Gastrocnemius medialis (tissue), 4 donors: ENCODE measurements around the gene SEPTIN10. TPM values are rescaled to one million over a fixed set of nuclear protein-coding genes. Genes with fewer than 3 reads are reported as not detected.

Experiments
- ATAC-seq, 2 donors: fragments of 150-250 bp; one replicate each; pipeline ENCODE4 v1.9.1; 2016
- DNase-seq, 2 donors: peaks; one replicate each; pipeline ENCODE4 v3.0.0-alpha.2; 2019
- H3K27ac ChIP-seq, 4 donors: fragments of 200-600 bp; sonication (generic); 1 replicate in 1 of 4; 2 replicates in 3 of 4; pipeline ENCODE4 v1.5.1; 2016 to 2018; ENCODE audit warnings: mild to moderate bottlenecking in 2 of 4, moderate library complexity in 1 of 4
- H3K27me3 ChIP-seq, 3 donors: fragments of 200-600 bp; sonication (generic) in 2 of 3; 1 replicate in 1 of 3; 2 replicates in 2 of 3; pipeline versions ENCODE4 v1.5.1 to v1.6.0; 2016 to 2019; ENCODE audit warnings: mild to moderate bottlenecking in 1 of 3, moderate library complexity in 1 of 3
- H3K36me3 ChIP-seq, 2 donors: fragments of 200-600 bp; sonication (generic) in 1 of 2; one replicate each; pipeline ENCODE4 v1.5.1; 2017 to 2018
- H3K4me1 ChIP-seq, 2 donors: fragments of 200-600 bp; sonication (generic) in 1 of 2; one replicate each; pipeline ENCODE4 v1.5.1; 2016 to 2017; ENCODE audit warnings: mild to moderate bottlenecking in 2 of 2
- H3K4me3 ChIP-seq, 4 donors: fragments of 200-600 bp; sonication (generic) in 3 of 4; 1 replicate in 1 of 4; 2 replicates in 3 of 4; pipeline ENCODE4 v1.5.1; 2016 to 2019; ENCODE audit warnings: mild to moderate bottlenecking in 2 of 4
- H3K9me3 ChIP-seq, 3 donors: fragments of 200-600 bp; sonication (generic) in 2 of 3; 1 replicate in 1 of 3; 2 replicates in 2 of 3; pipeline ENCODE4 v1.5.1; 2016 to 2019
- CTCF ChIP-seq, 5 experiments: fragments of 450-650 bp in 3 of 5; fragments of 200-600 bp in 2 of 5; sonication (generic) in 2 of 5; IDR thresholded peaks in 4 of 5; conservative IDR thresholded peaks in 1 of 5; 1 replicate in 4 of 5; 2 replicates in 1 of 5; pipeline ENCODE4 v1.5.1; 2016 to 2019; ENCODE audit warnings: antibody characterized with exemption in 5 of 5, mild to moderate bottlenecking in 3 of 5, moderate library complexity in 3 of 5
- POLR2A ChIP-seq, 2 donors: fragments of 450-650 bp; IDR thresholded peaks; one replicate each; pipeline ENCODE4 v1.6.1; 2017; ENCODE audit warnings: antibody characterized with exemption in 2 of 2, mild to moderate bottlenecking in 2 of 2, moderate library complexity in 2 of 2
- in situ Hi-C, 4 donors: fragments of 200-750 bp; cut with MboI; loops; one replicate each; pipeline versions ENCODE4 v1.15.0 to v1.8.0; 2017; ENCODE audit warnings: low sequenced_read_pairs in 4 of 4
- intact Hi-C: fragments of 100-400 bp; cut with DNase I; formaldehyde crosslinking; loops from one replicate; pipeline ENCODE4 v1.15.1; 2023; ENCODE audit warnings: low total_unique reads
- total RNA-seq, 4 donors: library from RNA; depleted of rRNA; stranded (reverse); fragments of >200 nt; gene quantifications; one replicate each; pipeline versions ENCODE4 v1.1.0 to v1.2.3, GENCODE V29; 2016

The SEPTIN10 gene
- total RNA-seq, 4 donors from 2014 or later, result 22.3 to 39.4 (median 29.6) TPM

DNA sequence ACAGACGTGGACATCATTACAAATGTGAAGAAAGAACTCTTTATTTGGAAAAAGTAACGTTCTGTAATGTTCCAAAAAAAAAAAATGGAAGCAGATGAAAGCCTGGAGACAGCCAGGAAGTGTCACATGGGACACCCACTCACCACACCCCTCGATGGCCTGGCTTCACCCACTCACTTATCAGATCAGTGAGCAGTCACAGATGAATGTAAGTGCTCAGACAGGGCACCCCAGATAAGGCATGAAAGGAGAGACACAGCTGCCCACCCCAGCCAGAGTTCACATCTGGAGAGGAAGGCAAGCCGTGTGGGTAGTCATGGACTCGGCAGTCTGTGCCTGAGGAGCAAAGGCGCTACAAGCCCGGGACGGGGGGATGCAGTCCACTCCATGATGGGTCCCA is 105.2 kb downstream of the SEPTIN10 start:
- Histone ChIP-seq H3K4me3 (no peak overlapping the region), H3K4me1 (peaks cover 6 to 15% of the 10 kb centered on the region in 2 donors), H3K36me3 (no peaks in the 10 kb centered on the region), H3K9me3 (no peaks in the 10 kb centered on the region), H3K27ac (peak overlapping the region in 1 of 4 donors; percentile 30), H3K27me3 (no peaks in the 10 kb centered on the region)
- in situ Hi-C loops, result loop anchor here (5.0 to 25.0 kb wide), 3 partner anchors 221 to 384 kb away; partner anchors contain the start of gene SH3RF3 (in 4 of the 4)
- no peak for DNase-seq
- intact Hi-C loops, result loop anchor here (5.0 kb wide), 1 partner anchor 126 kb away; no protein-coding TSS in a partner anchor
- no peak for TF ChIP-seq POLR2A (IDR thresholded peaks at IDR 0.05)
- TF ChIP-seq CTCF (IDR thresholded peaks at IDR 0.05 in 4 of 5, conservative IDR thresholded peaks at IDR 0.05 in 1 of 5), result no peak
- ATAC-seq, result no peak

DNA sequence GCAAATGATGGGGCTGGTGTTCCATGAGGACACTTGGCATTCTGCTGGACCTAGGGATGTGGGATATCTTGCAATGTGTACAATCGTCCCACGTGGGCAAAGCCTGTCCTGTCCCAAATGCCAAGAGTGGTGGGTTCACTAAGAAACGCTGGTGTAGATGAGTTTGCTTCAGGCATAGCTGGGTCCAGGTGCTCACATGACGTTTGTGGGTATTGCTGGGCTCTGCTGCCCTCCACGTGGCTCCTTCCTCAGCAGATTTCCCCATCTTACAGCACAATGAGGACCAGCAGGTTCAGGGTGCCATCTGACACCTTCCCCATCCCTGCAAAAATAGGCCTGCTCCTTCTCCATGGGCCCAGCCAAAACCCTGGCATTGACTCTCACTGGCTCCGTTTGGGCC is 105.9 kb downstream of the SEPTIN10 start:
- TF ChIP-seq POLR2A (IDR thresholded peaks at IDR 0.05), result no peak
- TF ChIP-seq CTCF (IDR thresholded peaks at IDR 0.05 in 4 of 5, conservative IDR thresholded peaks at IDR 0.05 in 1 of 5), result no peak
- in situ Hi-C loops (loop anchor here (5.0 to 25.0 kb wide), 3 partner anchors 221 to 383 kb away; partner anchors contain the start of gene SH3RF3 (in 4 of the 4)), intact Hi-C loops (loop anchor here (5.0 kb wide), 1 partner anchor 126 kb away; no protein-coding TSS in a partner anchor)

DNA sequence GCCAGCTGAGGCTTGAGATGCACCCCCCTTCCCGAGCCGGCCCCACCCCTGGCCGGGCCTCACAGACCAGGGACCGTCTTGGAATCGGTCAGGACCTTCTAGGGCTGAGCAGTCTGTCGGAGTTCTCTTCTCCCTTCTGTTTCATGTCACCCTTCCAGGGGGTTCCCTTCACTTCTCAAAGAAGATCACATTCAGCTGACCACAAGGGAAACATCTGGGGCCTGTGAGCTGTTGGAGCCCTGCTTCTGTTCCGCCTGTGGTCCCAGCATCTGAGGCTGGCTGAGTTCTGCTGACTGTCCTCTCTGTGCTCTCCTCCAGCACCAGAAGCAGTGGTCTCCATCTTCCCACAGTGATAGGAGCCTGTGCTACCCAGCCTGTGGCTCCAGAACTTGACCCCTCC is 106.5 kb downstream of the SEPTIN10 start:
- peaks cover 6 to 13% of the 10 kb centered on the region in 2 donors for H3K4me1 ChIP-seq
- no peak for TF ChIP-seq POLR2A (IDR thresholded peaks at IDR 0.05)
- TF ChIP-seq CTCF (IDR thresholded peaks at IDR 0.05 in 4 of 5, conservative IDR thresholded peaks at IDR 0.05 in 1 of 5), result no peak
- H3K36me3 ChIP-seq, result no peaks in the 10 kb centered on the region
- DNase-seq, result no peak
- no peaks in the 10 kb centered on the region for H3K27me3 ChIP-seq
- no peak for ATAC-seq
- no peak overlapping the region for H3K27ac ChIP-seq
- no peak overlapping the region for H3K4me3 ChIP-seq
- in situ Hi-C loops (loop anchor here (5.0 to 25.0 kb wide), 3 partner anchors 220 to 382 kb away; partner anchors contain the start of gene SH3RF3 (in 4 of the 4)), intact Hi-C loops (loop anchor here (5.0 kb wide), 1 partner anchor 125 kb away; no protein-coding TSS in a partner anchor)
- H3K9me3 ChIP-seq, result no peaks in the 10 kb centered on the region

More for the DNA sequence above, 105.9 kb downstream of the SEPTIN10 start:
- H3K9me3 ChIP-seq, result no peaks in the 10 kb centered on the region
- peak overlapping the region in 1 of 4 donors; percentile 42 for H3K27ac ChIP-seq
- DNase-seq (peak in 1 of 2 donors; percentile 34), ATAC-seq (peak in 1 of 2 donors; percentile 26)
- H3K27me3 ChIP-seq, result no peaks in the 10 kb centered on the region
- no peaks in the 10 kb centered on the region for H3K36me3 ChIP-seq
- peaks cover 6 to 13% of the 10 kb centered on the region in 2 donors for H3K4me1 ChIP-seq
- H3K4me3 ChIP-seq, result no peak overlapping the region

GRCh38 chr2:109503191-109503590 is 110.6 kb downstream of the SEPTIN10 start:
- no peak for DNase-seq
- in situ Hi-C loops (loop anchor here in 1 of 4 donors (10.0 to 25.0 kb wide), 2 partner anchors 216 to 378 kb away; partner anchors contain the start of gene SH3RF3), intact Hi-C loops (no loop called here)
- Histone ChIP-seq H3K27ac (no peak overlapping the region), H3K9me3 (no peaks in the 10 kb centered on the region), H3K4me3 (no peak overlapping the region), H3K27me3 (no peaks in the 10 kb centered on the region), H3K36me3 (peaks cover 0 to 3% of the 10 kb centered on the region in 2 donors), H3K4me1 (peaks cover 3 to 4% of the 10 kb centered on the region in 2 donors)
- TF ChIP-seq CTCF (IDR thresholded peaks at IDR 0.05 in 4 of 5, conservative IDR thresholded peaks at IDR 0.05 in 1 of 5) (no peak), POLR2A (IDR thresholded peaks at IDR 0.05) (no peak)
- ATAC-seq, result no peak
